Uterus (tissue), 2 donors: Measurements from ENCODE around the gene SCAI.

Experiments
- CTCF ChIP-seq, 4 experiments: fragments of 200-600 bp in 2 of 4; fragments of 450-650 bp in 2 of 4; sonication (generic) in 2 of 4; IDR thresholded peaks; one replicate each; pipeline ENCODE4 v1.5.1; 2016 to 2019; ENCODE audit warnings: antibody characterized with exemption in 4 of 4, mild to moderate bottlenecking in 2 of 4, moderate library complexity in 1 of 4
- POLR2A ChIP-seq, 2 donors: fragments of 450-650 bp; IDR thresholded peaks; one replicate each; pipeline ENCODE4 v1.6.1; 2016; ENCODE audit warnings: antibody characterized with exemption in 2 of 2, mild to moderate bottlenecking in 1 of 2, moderate library complexity in 1 of 2

GRCh38 chr9:125137200-125137599, 6.1 kb downstream of the SCAI start:
- TF ChIP-seq CTCF (IDR thresholded peaks at IDR 0.05) (no peak), POLR2A (IDR thresholded peaks at IDR 0.05) (no peak)
